Trophoblast cell (in vitro differentiated cells and primary cell): ENCODE data around the gene HOXA2.

Experiments
- DNase-seq, 2 donors: peaks; one replicate each; pipeline ENCODE4 v3.0.0-alpha.2; 2016
- H2AFZ ChIP-seq: 2 replicates; pipeline ENCODE4 v1.6.1; 2013; ENCODE audit warnings: low read length, moderate library complexity, mild to moderate bottlenecking; ENCODE audit not compliant: insufficient read depth, poor library complexity
- H2AK5ac ChIP-seq: 2 replicates; pipeline ENCODE4 v1.6.1; 2013; ENCODE audit warnings: mild to moderate bottlenecking, low read length
- H2BK120ac ChIP-seq: 2 replicates; pipeline ENCODE4 v1.6.1; 2013; ENCODE audit warnings: low read length, mild to moderate bottlenecking, moderate library complexity; ENCODE audit not compliant: insufficient read depth, poor library complexity
- H2BK12ac ChIP-seq: 2 replicates; pipeline ENCODE4 v1.6.1; 2013; ENCODE audit warnings: mild to moderate bottlenecking, low read length, moderate library complexity
- H2BK5ac ChIP-seq: 2 replicates; pipeline ENCODE4 v1.6.1; 2013; ENCODE audit warnings: low read length, low read depth, moderate library complexity, mild to moderate bottlenecking; ENCODE audit not compliant: poor library complexity
- H3K14ac ChIP-seq: 2 replicates; pipeline ENCODE4 v1.6.1; 2013; ENCODE audit warnings: mild to moderate bottlenecking, low read length
- H3K18ac ChIP-seq: 2 replicates; pipeline ENCODE4 v1.6.1; 2013; ENCODE audit warnings: mild to moderate bottlenecking, low read length
- H3K23ac ChIP-seq: 2 replicates; pipeline ENCODE4 v1.6.1; 2013; ENCODE audit warnings: low read length
- H3K27ac ChIP-seq: 2 replicates; pipeline ENCODE4 v1.5.1; 2013; ENCODE audit warnings: low read depth, mild to moderate bottlenecking, inconsistent platforms, low read length, moderate library complexity
- H3K27me3 ChIP-seq: 2 replicates; pipeline ENCODE4 v1.6.1; 2013; ENCODE audit warnings: inconsistent platforms, mild to moderate bottlenecking, low read length, moderate library complexity; ENCODE audit not compliant: insufficient read depth
- H3K36me3 ChIP-seq, 2 experiments: 1 replicate in 1 of 2; 2 replicates in 1 of 2; pipeline ENCODE4 v1.6.1; 2013; ENCODE audit warnings: low read length in 2 of 2, mild to moderate bottlenecking in 2 of 2, moderate library complexity in 1 of 2; ENCODE audit not compliant: insufficient read depth in 2 of 2, control insufficient read depth in 1 of 2
- H3K4ac ChIP-seq: 2 replicates; pipeline ENCODE4 v1.6.1; 2013; ENCODE audit warnings: low read depth, mild to moderate bottlenecking, low read length, moderate library complexity
- H3K4me1 ChIP-seq, 2 experiments: 1 replicate in 1 of 2; 2 replicates in 1 of 2; pipeline ENCODE4 v1.6.1; 2013; ENCODE audit warnings: low read length in 2 of 2, mild to moderate bottlenecking in 2 of 2, moderate library complexity in 1 of 2; ENCODE audit not compliant: insufficient read depth in 2 of 2, control insufficient read depth in 1 of 2
- H3K4me2 ChIP-seq: 2 replicates; pipeline ENCODE4 v1.6.1; 2013; ENCODE audit warnings: inconsistent platforms, mild to moderate bottlenecking, low read length, moderate library complexity
- H3K4me3 ChIP-seq: 2 replicates; pipeline ENCODE4 v1.5.1; 2013; ENCODE audit warnings: mild to moderate bottlenecking, low read depth, low read length, inconsistent platforms
- H3K79me1 ChIP-seq: one replicate; pipeline ENCODE4 v1.6.1; 2013; ENCODE audit warnings: low read length
- H3K79me2 ChIP-seq: 2 replicates; pipeline ENCODE4 v1.6.1; 2013; ENCODE audit warnings: low read length, mild to moderate bottlenecking; ENCODE audit not compliant: control insufficient read depth, insufficient read depth, poor library complexity
- H3K9ac ChIP-seq: 2 replicates; pipeline ENCODE4 v1.6.1; 2013; ENCODE audit warnings: mild to moderate bottlenecking, low read length
- H3K9me3 ChIP-seq: 2 replicates; pipeline ENCODE4 v1.6.1; 2013; ENCODE audit warnings: low read depth, mild to moderate bottlenecking, control low read depth, inconsistent platforms, low read length; ENCODE audit not compliant: insufficient read depth
- H4K12ac ChIP-seq: 2 replicates; pipeline ENCODE4 v1.6.1; 2013; ENCODE audit warnings: low read depth, mild to moderate bottlenecking, low read length, moderate library complexity
- H4K8ac ChIP-seq: 2 replicates; pipeline ENCODE4 v1.6.1; 2013; ENCODE audit warnings: low read depth, mild to moderate bottlenecking, low read length, moderate library complexity
- H4K91ac ChIP-seq: one replicate; pipeline ENCODE4 v1.6.1; 2013; ENCODE audit warnings: low read depth, mild to moderate bottlenecking, low read length, moderate library complexity
- WGBS: extraction: QIAGEN DNeasy Blood & Tissue Kit; methylation state at CpG from one replicate; pipeline ENCODE4 v1.1.7; 2013; ENCODE audit warnings: missing lambda C conversion rate; ENCODE audit not compliant: insufficient read length, insufficient coverage; ENCODE audit errors: extremely low coverage; 5-methylcytosine and 5-hydroxymethylcytosine counted together

Gene HOXA2

DNA sequence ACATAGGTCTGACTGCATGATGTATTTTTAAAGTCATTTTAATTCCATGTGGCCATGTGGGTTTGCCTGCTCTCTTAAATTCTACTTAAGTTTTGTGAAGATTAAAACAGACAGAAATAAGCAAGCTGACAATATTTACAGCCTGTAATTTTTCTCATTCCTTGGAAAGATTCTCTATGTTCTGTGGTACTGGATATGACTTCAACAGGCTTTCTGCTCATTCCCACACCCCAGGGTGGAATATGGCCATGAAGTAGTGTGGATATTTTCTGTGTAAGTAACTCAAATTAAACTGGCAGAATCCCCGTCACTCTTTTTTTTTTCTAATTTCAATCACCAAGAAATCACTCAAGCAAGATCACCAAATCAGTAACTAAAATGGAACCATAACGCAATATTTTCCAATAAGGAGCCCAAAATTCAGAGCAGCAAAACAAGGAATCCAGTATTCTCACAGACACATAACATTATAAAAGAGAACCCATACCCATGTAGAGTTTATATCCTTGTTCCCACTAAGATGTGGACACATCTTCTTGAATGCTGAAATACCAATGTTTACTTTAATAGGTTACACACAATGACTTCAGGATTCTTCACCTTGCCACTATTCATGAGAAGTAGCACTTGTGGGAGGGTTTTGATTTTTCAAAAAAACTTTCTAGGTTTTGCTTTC is 35.3 kb upstream of the HOXA2 start:
- WGBS, result no CpG with 5 or more reads among the region's 2 CpGs
- no peak overlapping the region for H2BK5ac ChIP-seq
- H3K27me3 ChIP-seq, result peaks cover 79% of the 10 kb centered on the region
- H3K9ac ChIP-seq, result no peak overlapping the region
- no peak overlapping the region for H4K91ac ChIP-seq
- no peak overlapping the region for H3K23ac ChIP-seq
- no peak overlapping the region for H3K14ac ChIP-seq
- no peak overlapping the region for H2BK12ac ChIP-seq
- H2BK120ac ChIP-seq, result no peak overlapping the region
- H3K79me2 ChIP-seq, result no peaks in the 10 kb centered on the region
- H4K12ac ChIP-seq, result no peak overlapping the region
- no peak for DNase-seq
- H4K8ac ChIP-seq, result no peak overlapping the region
- no peaks in the 10 kb centered on the region for H3K9me3 ChIP-seq
- no peak overlapping the region for H2AFZ ChIP-seq
- no peaks in the 10 kb centered on the region for H3K79me1 ChIP-seq
- no peak overlapping the region for H2AK5ac ChIP-seq
- no peak overlapping the region for H3K4me2 ChIP-seq
- no peaks in the 10 kb centered on the region for H3K36me3 ChIP-seq
- H3K18ac ChIP-seq, result no peak overlapping the region
- H3K4ac ChIP-seq, result no peak overlapping the region
- no peak overlapping the region for H3K27ac ChIP-seq
- no peak overlapping the region for H3K4me3 ChIP-seq
- peaks cover 0 to under 1% of the 10 kb centered on the region in 2 experiments for H3K4me1 ChIP-seq

DNA sequence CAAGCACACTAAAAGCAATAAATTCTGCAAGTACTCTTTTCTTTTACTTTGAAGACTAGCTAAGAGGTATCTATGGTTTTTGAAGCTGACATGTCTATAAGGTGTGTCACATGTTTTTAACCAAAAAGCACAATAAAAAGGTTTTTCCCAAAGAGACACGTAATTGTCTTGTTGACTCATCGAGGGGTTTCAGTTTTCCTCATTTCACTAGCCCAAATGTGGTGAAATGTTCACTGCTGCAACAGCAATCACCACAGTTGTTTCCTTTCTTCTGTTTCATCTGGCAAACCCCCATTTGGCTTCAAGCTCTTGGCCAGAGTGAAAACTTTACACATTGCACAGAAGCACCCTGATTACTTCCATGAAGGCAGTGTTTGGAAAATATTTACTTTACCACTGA is 31.9 kb upstream of the HOXA2 start:
- Histone ChIP-seq H3K4me3 (no peak overlapping the region), H3K4me2 (no peak overlapping the region), H2BK120ac (no peak overlapping the region), H3K23ac (no peak overlapping the region), H3K79me2 (no peaks in the 10 kb centered on the region), H3K14ac (no peak overlapping the region), H4K91ac (no peak overlapping the region), H3K27ac (no peak overlapping the region), H4K8ac (no peak overlapping the region), H3K9me3 (peaks cover 11% of the 10 kb centered on the region), H2AK5ac (no peak overlapping the region), H4K12ac (no peak overlapping the region), H3K4ac (no peak overlapping the region), H3K79me1 (no peaks in the 10 kb centered on the region), H2AFZ (no peak overlapping the region), H3K27me3 (peaks cover 71% of the 10 kb centered on the region), H3K18ac (no peak overlapping the region), H2BK5ac (no peak overlapping the region), H2BK12ac (no peak overlapping the region), H3K9ac (no peak overlapping the region), H3K36me3 (no peaks in the 10 kb centered on the region), H3K4me1 (peaks cover 8 to 10% of the 10 kb centered on the region in 2 experiments)
- peak in 1 of 2 donors; percentile 19 for DNase-seq
- WGBS, result no CpG with 5 or more reads among the region's 2 CpGs

DNA sequence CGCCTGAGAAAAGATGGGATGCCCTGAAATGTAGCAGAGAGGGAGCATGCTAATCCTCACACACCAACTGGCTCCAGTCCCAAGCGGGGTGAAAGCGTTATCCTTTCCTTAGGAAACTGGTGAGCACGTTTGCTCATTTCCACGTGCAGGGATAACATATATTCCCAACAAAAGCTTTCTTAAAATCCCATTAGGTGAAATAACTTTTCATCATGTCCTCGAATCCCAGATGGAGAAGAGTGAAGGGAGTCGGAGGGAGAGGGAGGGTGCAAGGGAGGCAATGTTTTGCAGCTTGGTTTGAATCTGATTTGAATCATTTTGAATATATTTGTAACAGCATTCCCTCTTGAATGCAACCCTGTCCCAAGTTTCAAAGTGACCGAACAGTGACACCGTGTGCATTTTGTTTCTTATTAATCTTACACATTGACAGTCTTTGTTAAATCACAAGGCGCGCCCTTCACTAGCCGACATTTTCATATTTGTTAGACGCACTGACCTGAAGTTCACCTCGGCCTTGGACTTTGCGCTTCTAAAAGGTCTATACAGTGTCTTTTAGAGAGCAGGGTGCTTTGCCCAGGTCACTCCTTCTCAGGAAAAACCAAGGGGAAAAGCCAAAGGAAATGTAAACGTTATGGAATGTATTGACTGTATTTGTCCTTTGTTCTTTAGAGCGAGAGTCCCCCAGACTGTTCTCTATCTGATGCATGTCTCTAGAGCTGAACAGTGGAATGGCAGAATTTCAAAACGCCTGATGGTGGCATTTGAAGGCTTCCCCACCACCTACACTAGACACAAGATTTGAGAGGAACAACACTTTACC is 31.1 kb upstream of the HOXA2 start:
- no peaks in the 10 kb centered on the region for H3K79me1 ChIP-seq
- H3K36me3 ChIP-seq, result no peaks in the 10 kb centered on the region
- peaks cover 14% of the 10 kb centered on the region for H3K9me3 ChIP-seq
- no peaks in the 10 kb centered on the region for H3K79me2 ChIP-seq
- no peak overlapping the region for H2BK5ac ChIP-seq
- no peak overlapping the region for H3K18ac ChIP-seq
- no peak overlapping the region for H2BK120ac ChIP-seq
- H3K4ac ChIP-seq, result no peak overlapping the region
- H3K27me3 ChIP-seq, result peaks cover 71% of the 10 kb centered on the region
- no peak overlapping the region for H2BK12ac ChIP-seq
- no peak overlapping the region for H2AK5ac ChIP-seq
- peaks cover 8 to 10% of the 10 kb centered on the region in 2 experiments for H3K4me1 ChIP-seq
- no peak overlapping the region for H3K4me3 ChIP-seq
- no peak overlapping the region for H4K8ac ChIP-seq
- H3K14ac ChIP-seq, result no peak overlapping the region
- no peak overlapping the region for H3K9ac ChIP-seq
- H2AFZ ChIP-seq, result no peak overlapping the region
- no peak overlapping the region for H3K23ac ChIP-seq
- no peak for DNase-seq
- no peak overlapping the region for H4K12ac ChIP-seq
- no peak overlapping the region for H3K4me2 ChIP-seq
- no peak overlapping the region for H4K91ac ChIP-seq
- no peak overlapping the region for H3K27ac ChIP-seq
- WGBS, result no CpG with 5 or more reads among the region's 18 CpGs

DNA sequence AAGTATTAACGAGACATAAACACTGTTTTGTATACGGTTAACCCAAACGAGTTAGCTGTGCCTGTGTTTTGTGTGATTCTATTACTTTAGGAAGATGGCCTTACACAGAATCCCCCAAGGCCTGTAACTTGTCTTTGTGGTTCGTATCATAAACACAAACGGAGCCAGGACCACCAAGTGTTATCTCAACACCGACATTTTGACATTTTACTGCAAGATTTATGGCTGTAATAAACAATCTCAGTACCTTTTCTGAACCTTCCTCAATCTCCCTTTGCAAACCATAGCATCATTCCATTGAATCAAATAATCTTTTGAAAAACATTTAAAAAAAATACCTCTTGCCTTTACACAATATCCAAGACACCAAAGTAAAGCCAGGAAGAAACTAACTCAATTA is 30.5 kb upstream of the HOXA2 start:
- H3K79me2 ChIP-seq, result no peaks in the 10 kb centered on the region
- H3K4me2 ChIP-seq, result no peak overlapping the region
- no peak overlapping the region for H2BK5ac ChIP-seq
- peaks cover 14% of the 10 kb centered on the region for H3K9me3 ChIP-seq
- H2BK12ac ChIP-seq, result no peak overlapping the region
- H3K18ac ChIP-seq, result no peak overlapping the region
- H4K12ac ChIP-seq, result no peak overlapping the region
- peaks cover 72% of the 10 kb centered on the region for H3K27me3 ChIP-seq
- no peak overlapping the region for H3K14ac ChIP-seq
- no peaks in the 10 kb centered on the region for H3K36me3 ChIP-seq
- H4K91ac ChIP-seq, result no peak overlapping the region
- H4K8ac ChIP-seq, result no peak overlapping the region
- DNase-seq, result no peak
- no CpG with 5 or more reads among the region's 6 CpGs for WGBS
- no peak overlapping the region for H3K4ac ChIP-seq
- H3K23ac ChIP-seq, result no peak overlapping the region
- no peak overlapping the region for H3K9ac ChIP-seq
- H2BK120ac ChIP-seq, result no peak overlapping the region
- peaks cover 8 to 10% of the 10 kb centered on the region in 2 experiments for H3K4me1 ChIP-seq
- no peak overlapping the region for H2AK5ac ChIP-seq
- no peak overlapping the region for H2AFZ ChIP-seq
- H3K4me3 ChIP-seq, result no peak overlapping the region
- H3K79me1 ChIP-seq, result no peaks in the 10 kb centered on the region
- H3K27ac ChIP-seq, result no peak overlapping the region
